Smooth muscle cell (in vitro differentiated cells): ENCODE data around the gene CFHR4. TPM values are rescaled to one million over a fixed set of nuclear protein-coding genes. Genes with fewer than 3 reads are reported as not detected.

ENCODE experiments used
- DNase-seq: peaks from one replicate; lab custom pipeline; 2025; ENCODE audit not compliant: unreplicated experiment; lab: John Stamatoyannopoulos, UW
- H2AFZ ChIP-seq: fragments of 200-600 bp; sonication (generic); 2 replicates; pipeline ENCODE4 v1.6.0; 2016; ENCODE audit warnings: antibody characterized with exemption, low read depth, mild to moderate bottlenecking
- H3F3A ChIP-seq: fragments of 200-600 bp; sonication (generic); 2 replicates; pipeline ENCODE4 v1.6.0; 2017; ENCODE audit warnings: antibody characterized with exemption, low read depth
- H3K27ac ChIP-seq: fragments of 200-600 bp; sonication (generic); 2 replicates; pipeline ENCODE4 v1.5.1; 2016; ENCODE audit warnings: low read depth, mild to moderate bottlenecking
- H3K27me3 ChIP-seq: fragments of 200-600 bp; sonication (generic); 2 replicates; pipeline ENCODE4 v1.6.1; 2016; ENCODE audit warnings: low read depth, mild to moderate bottlenecking
- H3K36me3 ChIP-seq: fragments of 200-600 bp; sonication (generic); 2 replicates; pipeline ENCODE4 v1.5.1; 2016; ENCODE audit warnings: low read depth
- H3K4me1 ChIP-seq: fragments of 200-600 bp; sonication (generic); 2 replicates; pipeline ENCODE4 v1.5.1; 2016; ENCODE audit warnings: low read depth
- H3K4me2 ChIP-seq: fragments of 200-600 bp; sonication (generic); 2 replicates; pipeline ENCODE4 v1.6.0; 2016; ENCODE audit warnings: mild to moderate bottlenecking
- H3K4me3 ChIP-seq: fragments of 200-600 bp; sonication (generic); 2 replicates; pipeline ENCODE4 v1.5.1; 2016; ENCODE audit warnings: mild to moderate bottlenecking
- H3K79me2 ChIP-seq: fragments of 200-600 bp; sonication (generic); 2 replicates; pipeline ENCODE4 v1.6.0; 2016; ENCODE audit warnings: low read depth, mild to moderate bottlenecking
- H3K9ac ChIP-seq: fragments of 200-600 bp; sonication (generic); 2 replicates; pipeline ENCODE4 v1.6.0; 2016; ENCODE audit warnings: low read depth
- H3K9me3 ChIP-seq: fragments of 200-600 bp; sonication (generic); replicated peaks from 2 replicates; pipeline ENCODE4 v1.5.1; 2016; ENCODE audit warnings: low read depth
- H4K20me1 ChIP-seq: fragments of 200-600 bp; sonication (generic); 2 replicates; pipeline ENCODE4 v1.6.0; 2016; ENCODE audit warnings: low read depth
- WGBS: methylation state at CpG from one replicate; pipeline ENCODE4 v1.1.7; 2016; ENCODE audit warnings: low lambda C conversion rate; 5-methylcytosine and 5-hydroxymethylcytosine counted together
- polyA plus RNA-seq: library from polyadenylated mRNA; unstranded; fragments of >200 nt; fragmentation: Nextera tagmentation; extraction: Ambion mirVana; gene quantifications from 2 replicates; pipeline ENCODE4 v1.2.1, GENCODE V29; 2016
- total RNA-seq: library from RNA; depleted of rRNA; stranded (reverse); fragments of >200 nt; gene quantifications from 2 replicates; pipeline ENCODE4 v1.2.3, GENCODE V29; 2014
- TF ChIP-seq, protein P1 (sequence below): fragments of 200-600 bp; sonication (generic); IDR thresholded peaks from 2 replicates; pipeline ENCODE4 v1.5.1; 2017; ENCODE audit warnings: borderline replicate concordance, mild to moderate bottlenecking, antibody characterized with exemption; ENCODE audit not compliant: insufficient read depth, poor library complexity, severe bottlenecking

The CFHR4 gene
- total and polyA plus RNA-seq, 2 experiments from 2014 or later: not detected

DNA sequence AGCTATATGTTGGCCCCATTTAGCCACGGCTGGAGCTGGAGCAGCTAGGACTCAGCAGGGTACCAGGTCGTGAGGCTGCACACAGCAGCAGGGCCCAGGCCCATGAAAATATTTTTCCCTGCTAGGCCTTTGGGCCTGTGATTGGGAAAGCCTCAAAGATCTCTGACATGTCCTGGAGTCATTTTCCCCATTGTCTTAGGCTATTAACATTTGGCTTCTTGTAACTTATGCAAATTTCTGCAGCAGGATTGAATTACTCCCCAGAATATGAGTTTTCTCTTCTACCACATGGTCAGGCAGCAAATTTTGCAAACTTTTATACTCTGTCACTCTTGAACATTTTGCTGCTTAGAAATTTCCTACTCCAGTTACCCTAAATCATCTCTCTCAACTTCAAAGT lies 66.9 kb downstream of the CFHR4 start:
- no peak for DNase-seq
- H3K9me3 ChIP-seq: no peaks in the 10 kb centered on the region
- H3K79me2 ChIP-seq: no peaks in the 10 kb centered on the region
- WGBS: 85% methylated on average over 2 of the region's 2 CpGs
- H3K36me3 ChIP-seq: no peaks in the 10 kb centered on the region
- H3K4me3 ChIP-seq: no peak overlapping the region
- no peaks in the 10 kb centered on the region for H3K4me1 ChIP-seq
- no peaks in the 10 kb centered on the region for H3K27me3 ChIP-seq
- no peak overlapping the region for H3K9ac ChIP-seq
- no peaks in the 10 kb centered on the region for H4K20me1 ChIP-seq
- TF ChIP-seq, protein P1, sequence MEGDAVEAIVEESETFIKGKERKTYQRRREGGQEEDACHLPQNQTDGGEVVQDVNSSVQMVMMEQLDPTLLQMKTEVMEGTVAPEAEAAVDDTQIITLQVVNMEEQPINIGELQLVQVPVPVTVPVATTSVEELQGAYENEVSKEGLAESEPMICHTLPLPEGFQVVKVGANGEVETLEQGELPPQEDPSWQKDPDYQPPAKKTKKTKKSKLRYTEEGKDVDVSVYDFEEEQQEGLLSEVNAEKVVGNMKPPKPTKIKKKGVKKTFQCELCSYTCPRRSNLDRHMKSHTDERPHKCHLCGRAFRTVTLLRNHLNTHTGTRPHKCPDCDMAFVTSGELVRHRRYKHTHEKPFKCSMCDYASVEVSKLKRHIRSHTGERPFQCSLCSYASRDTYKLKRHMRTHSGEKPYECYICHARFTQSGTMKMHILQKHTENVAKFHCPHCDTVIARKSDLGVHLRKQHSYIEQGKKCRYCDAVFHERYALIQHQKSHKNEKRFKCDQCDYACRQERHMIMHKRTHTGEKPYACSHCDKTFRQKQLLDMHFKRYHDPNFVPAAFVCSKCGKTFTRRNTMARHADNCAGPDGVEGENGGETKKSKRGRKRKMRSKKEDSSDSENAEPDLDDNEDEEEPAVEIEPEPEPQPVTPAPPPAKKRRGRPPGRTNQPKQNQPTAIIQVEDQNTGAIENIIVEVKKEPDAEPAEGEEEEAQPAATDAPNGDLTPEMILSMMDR: no peak
- no peak overlapping the region for H3K4me2 ChIP-seq
- H2AFZ ChIP-seq: no peak overlapping the region
- H3F3A ChIP-seq: no peaks in the 10 kb centered on the region
- H3K27ac ChIP-seq: no peak overlapping the region

DNA sequence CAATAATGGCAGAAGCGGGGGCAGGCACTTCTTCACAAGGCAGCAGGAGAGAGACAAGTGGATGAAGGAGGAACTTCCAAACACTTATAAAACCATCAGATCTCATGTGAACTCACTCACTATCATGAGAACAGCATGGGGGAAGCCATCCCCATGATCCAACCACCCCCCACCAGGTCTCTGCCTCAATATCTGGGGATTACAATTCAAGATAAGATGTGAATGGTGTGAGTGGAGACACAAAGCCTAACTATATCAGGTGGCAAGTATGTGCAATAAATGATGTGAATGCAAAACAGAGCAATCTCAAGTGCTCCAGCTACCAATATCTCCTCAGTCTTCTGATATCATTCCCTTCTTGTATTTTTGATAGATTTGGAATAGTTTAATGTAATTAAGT lies 68.1 kb downstream of the CFHR4 start:
- H3K4me1 ChIP-seq: no peaks in the 10 kb centered on the region
- DNase-seq: no peak
- no peaks in the 10 kb centered on the region for H3K79me2 ChIP-seq
- no peaks in the 10 kb centered on the region for H3K9me3 ChIP-seq
- no peak overlapping the region for H3K4me2 ChIP-seq
- no peaks in the 10 kb centered on the region for H3K27me3 ChIP-seq
- no peak overlapping the region for H3K27ac ChIP-seq
- TF ChIP-seq, protein P1: no peak
- H4K20me1 ChIP-seq: no peaks in the 10 kb centered on the region
- no peak overlapping the region for H3K4me3 ChIP-seq
- no peak overlapping the region for H3K9ac ChIP-seq
- H2AFZ ChIP-seq: no peak overlapping the region
- no peaks in the 10 kb centered on the region for H3K36me3 ChIP-seq
- WGBS: 95% methylated on average over 1 of the region's 1 CpG
- H3F3A ChIP-seq: no peaks in the 10 kb centered on the region

GRCh38 chr1:196960854-196961253 lies 73.0 kb downstream of the CFHR4 start:
- Histone ChIP-seq H3K36me3 (no peaks in the 10 kb centered on the region), H3K79me2 (no peaks in the 10 kb centered on the region), H3K4me2 (no peak overlapping the region), H3K27ac (no peak overlapping the region), H3K4me1 (no peaks in the 10 kb centered on the region), H3K9me3 (no peaks in the 10 kb centered on the region), H3K9ac (no peak overlapping the region), H3F3A (no peaks in the 10 kb centered on the region), H3K27me3 (no peaks in the 10 kb centered on the region), H2AFZ (no peak overlapping the region), H3K4me3 (no peak overlapping the region), H4K20me1 (no peaks in the 10 kb centered on the region)
- WGBS: 80% methylated on average over 3 of the region's 3 CpGs
- TF ChIP-seq, protein P1: no peak
- DNase-seq: no peak

Other genes with a start within 250 kb of the CFHR4 start
- gene CFH, start 236.0 kb upstream of the CFHR4 start, total RNA-seq: 99.5 and 160 TPM in 2 replicates
- gene CFH, start 236.0 kb upstream of the CFHR4 start, polyA plus RNA-seq: 42.6 and 71.2 TPM in 2 replicates
- gene CFHR3, start 113.2 kb upstream of the CFHR4 start, total RNA-seq: 0.18 and 0.72 TPM in 2 replicates
- 0.34 TPM in 1 of 2 replicates, not detected in the other for gene CFHR3, start 113.2 kb upstream of the CFHR4 start, polyA plus RNA-seq
- not detected in 2 replicates for gene CFHR1, start 68.3 kb upstream of the CFHR4 start, total RNA-seq
- not detected in 2 replicates for gene CFHR1, start 68.3 kb upstream of the CFHR4 start, polyA plus RNA-seq
- not detected in 2 replicates for gene CFHR2, start 55.7 kb downstream of the CFHR4 start, total RNA-seq
- not detected in 2 replicates for gene CFHR2, start 55.7 kb downstream of the CFHR4 start, polyA plus RNA-seq
- not detected in 2 replicates for gene CFHR5, start 89.5 kb downstream of the CFHR4 start, total RNA-seq
- not detected in 2 replicates for gene CFHR5, start 89.5 kb downstream of the CFHR4 start, polyA plus RNA-seq
- not detected in 2 replicates for gene F13B, start 179.2 kb downstream of the CFHR4 start, total RNA-seq
- not detected in 2 replicates for gene F13B, start 179.2 kb downstream of the CFHR4 start, polyA plus RNA-seq